ENCODE data around the gene EXT2. TPM values are rescaled to one million over a fixed set of nuclear protein-coding genes. Genes with fewer than 3 reads are reported as not detected.

The EXT2 gene
- total RNA-seq, 3 donors from 2014 or later (not counting 1 experiment from before 2014, with no cell fraction given) = 44.2 to 50.3 (median 45.8) TPM

DNA sequence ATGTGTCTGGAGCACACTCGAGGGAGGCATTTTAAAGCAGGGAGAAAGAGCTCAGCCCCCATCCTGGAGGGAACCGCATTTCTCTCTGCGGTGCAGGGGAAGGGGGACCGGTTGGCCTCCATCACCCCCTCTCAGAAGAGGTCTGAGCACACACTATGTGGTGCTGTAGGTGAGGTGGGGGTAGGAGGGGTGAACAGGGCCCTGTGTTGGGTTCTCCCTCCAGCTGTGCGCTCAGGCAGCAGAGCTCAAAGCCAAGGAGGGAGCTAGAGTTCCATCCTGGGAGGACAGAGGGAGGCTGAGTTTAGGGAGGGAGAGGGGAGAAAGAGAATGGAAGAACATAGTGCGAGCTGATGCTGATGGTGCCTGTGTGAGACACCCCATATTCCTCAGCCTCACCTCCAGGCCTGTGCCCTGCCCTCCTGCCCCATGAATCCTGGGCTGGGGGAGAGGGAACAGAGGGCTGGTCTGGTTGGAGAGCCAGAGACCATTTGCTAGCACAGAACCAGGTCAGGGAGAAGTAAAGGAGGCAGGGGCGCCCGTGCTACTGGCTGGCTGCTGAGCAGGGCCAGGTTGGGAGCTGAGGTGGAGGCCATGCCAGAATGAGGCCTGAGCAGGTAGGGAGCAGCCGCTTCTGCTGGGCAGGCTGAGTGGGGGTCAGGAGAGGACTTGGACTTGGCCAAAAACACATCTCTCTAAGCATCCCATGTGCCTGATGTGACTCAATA is 170.7 kb downstream of the EXT2 start:
- no peak overlapping the region for H3K4me3 Mint-ChIP-seq
- intact Hi-C loops (cut with micrococcal nuclease) = no loop called here
- no peaks in the 10 kb centered on the region for H3K9me3 Mint-ChIP-seq
- no peaks in the 10 kb centered on the region for H3K36me3 Mint-ChIP-seq
- Histone ChIP-seq H3K27me3 (ENCODE audit: control insufficient read depth, insufficient read depth, low read length) (no peaks in the 10 kb centered on the region), H3K4me1 (ENCODE audit: control insufficient read depth, insufficient read depth, low read length) (no peaks in the 10 kb centered on the region), H3K4me3 (ENCODE audit: low read length) (no peak overlapping the region), H3K36me3 (ENCODE audit: control insufficient read depth, insufficient read depth, low read length) (no peaks in the 10 kb centered on the region), H3K27ac (ENCODE audit: low read length) (no peak overlapping the region), H3K9me3 (ENCODE audit: control insufficient read depth, insufficient read depth, low read length) (no peaks in the 10 kb centered on the region)
- H3K27me3 Mint-ChIP-seq (ENCODE audit: low read depth in 2 of 2) = peaks cover 0 to 3% of the 10 kb centered on the region in 2 donors
- no peak for ATAC-seq
- no peak for DNase-seq
- TF ChIP-seq, protein P1, sequence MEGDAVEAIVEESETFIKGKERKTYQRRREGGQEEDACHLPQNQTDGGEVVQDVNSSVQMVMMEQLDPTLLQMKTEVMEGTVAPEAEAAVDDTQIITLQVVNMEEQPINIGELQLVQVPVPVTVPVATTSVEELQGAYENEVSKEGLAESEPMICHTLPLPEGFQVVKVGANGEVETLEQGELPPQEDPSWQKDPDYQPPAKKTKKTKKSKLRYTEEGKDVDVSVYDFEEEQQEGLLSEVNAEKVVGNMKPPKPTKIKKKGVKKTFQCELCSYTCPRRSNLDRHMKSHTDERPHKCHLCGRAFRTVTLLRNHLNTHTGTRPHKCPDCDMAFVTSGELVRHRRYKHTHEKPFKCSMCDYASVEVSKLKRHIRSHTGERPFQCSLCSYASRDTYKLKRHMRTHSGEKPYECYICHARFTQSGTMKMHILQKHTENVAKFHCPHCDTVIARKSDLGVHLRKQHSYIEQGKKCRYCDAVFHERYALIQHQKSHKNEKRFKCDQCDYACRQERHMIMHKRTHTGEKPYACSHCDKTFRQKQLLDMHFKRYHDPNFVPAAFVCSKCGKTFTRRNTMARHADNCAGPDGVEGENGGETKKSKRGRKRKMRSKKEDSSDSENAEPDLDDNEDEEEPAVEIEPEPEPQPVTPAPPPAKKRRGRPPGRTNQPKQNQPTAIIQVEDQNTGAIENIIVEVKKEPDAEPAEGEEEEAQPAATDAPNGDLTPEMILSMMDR (IDR thresholded peaks at IDR 0.05) = no peak
- H3K4me1 Mint-ChIP-seq = peaks cover 0 to 5% of the 10 kb centered on the region in 2 donors
- H3K27ac Mint-ChIP-seq = no peak overlapping the region
- WGBS (ENCODE audit: insufficient coverage) = 74% methylated on average over 9 of the region's 9 CpGs

DNA sequence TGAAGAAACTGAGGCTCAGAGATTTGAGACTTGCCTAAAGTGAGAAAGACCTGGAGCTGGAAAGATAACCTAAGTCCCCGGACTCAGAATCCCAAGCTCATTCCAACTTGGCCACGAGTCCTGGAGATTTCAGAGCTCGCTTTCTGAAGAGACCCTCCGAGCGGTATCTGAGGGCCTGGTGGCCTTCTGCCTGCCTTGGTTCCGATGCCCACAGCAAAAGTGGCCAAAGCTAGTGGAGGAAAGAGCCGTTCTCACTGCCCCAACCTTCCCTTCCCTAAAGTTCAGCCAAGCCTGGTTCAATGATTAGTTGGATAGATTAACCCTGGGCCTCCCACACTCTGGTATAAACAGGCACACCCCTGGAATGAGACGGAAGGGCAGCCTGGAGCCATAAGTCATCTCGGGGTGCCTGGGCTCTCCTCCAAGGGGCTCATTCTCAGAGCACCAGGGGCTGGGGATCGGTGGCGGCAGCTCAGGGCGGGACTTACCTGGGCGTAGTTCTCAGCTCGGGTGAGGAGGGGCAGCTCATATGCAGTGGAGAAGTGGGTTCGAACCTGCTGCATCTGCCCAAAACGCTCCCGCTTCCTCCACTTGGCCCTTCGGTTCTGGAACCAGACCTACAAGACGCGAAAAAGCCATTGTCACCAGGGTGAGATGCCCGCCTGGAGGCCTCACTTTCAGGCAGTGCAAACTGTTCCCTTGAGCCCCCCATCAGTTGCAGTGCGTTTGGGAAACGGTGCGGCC is 171.7 kb downstream of the EXT2 start:
- H3K4me3 ChIP-seq (ENCODE audit: low read length) = no peak overlapping the region
- no peaks in the 10 kb centered on the region for H3K36me3 ChIP-seq (ENCODE audit: control insufficient read depth, insufficient read depth, low read length)
- Mint-ChIP-seq H3K4me1 (peaks cover 0 to 5% of the 10 kb centered on the region in 2 donors), H3K27ac (no peak overlapping the region), H3K27me3 (ENCODE audit: low read depth in 2 of 2) (peaks cover 0 to 3% of the 10 kb centered on the region in 2 donors), H3K9me3 (no peaks in the 10 kb centered on the region), H3K36me3 (no peaks in the 10 kb centered on the region), H3K4me3 (no peak overlapping the region)
- no peaks in the 10 kb centered on the region for H3K9me3 ChIP-seq (ENCODE audit: control insufficient read depth, insufficient read depth, low read length)
- H3K27me3 ChIP-seq (ENCODE audit: control insufficient read depth, insufficient read depth, low read length) = no peaks in the 10 kb centered on the region
- 92% methylated on average over 24 of the region's 24 CpGs for WGBS (ENCODE audit: insufficient coverage)
- no peak for DNase-seq
- no peak overlapping the region for H3K27ac ChIP-seq (ENCODE audit: low read length)
- no peak for ATAC-seq
- TF ChIP-seq, protein P1 (IDR thresholded peaks at IDR 0.05) = no peak
- intact Hi-C loops (cut with micrococcal nuclease) = no loop called here
- H3K4me1 ChIP-seq (ENCODE audit: control insufficient read depth, insufficient read depth, low read length) = no peaks in the 10 kb centered on the region

DNA sequence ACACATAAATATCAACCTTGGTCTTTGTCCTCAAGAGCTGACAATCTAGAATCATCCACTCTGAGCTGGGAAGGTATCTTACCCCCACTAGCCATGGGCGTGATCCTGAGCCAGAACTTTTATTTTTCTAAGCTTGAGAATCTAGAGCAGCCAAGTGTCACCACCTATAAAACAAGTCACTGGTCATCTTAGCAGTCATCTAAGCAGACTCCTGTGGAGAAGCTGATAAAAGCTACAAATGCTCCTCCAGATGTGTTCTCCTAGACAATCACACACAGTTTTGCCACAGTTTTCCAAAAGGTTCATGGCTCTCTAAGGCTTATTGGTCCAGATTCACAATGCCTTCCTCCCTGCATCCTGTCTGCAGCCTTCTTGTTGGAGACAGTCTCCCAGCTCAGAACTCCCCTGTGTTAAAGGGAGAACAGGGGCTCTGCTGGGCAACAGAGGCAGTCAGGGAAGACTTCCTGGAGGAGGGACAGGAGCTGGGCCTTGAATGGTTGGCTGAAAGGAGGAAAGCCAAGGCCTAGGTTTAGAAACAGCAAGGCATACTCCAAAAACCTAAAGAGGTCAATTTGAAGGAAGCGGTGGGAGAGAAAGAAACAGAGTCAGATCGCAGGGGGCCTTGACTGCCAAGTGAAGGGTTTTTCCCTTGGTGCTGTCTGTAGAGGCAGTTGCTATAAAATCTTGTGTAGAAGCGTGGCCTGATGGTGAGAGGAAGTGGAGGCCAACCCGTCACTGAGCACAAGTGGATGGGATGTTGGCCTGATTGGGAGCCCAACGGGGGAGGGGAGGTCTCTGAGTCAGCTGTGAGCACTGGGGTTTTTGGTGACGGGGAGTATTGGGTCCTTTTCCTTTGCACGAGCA is 172.5 kb downstream of the EXT2 start:
- H3K4me1 ChIP-seq (ENCODE audit: control insufficient read depth, insufficient read depth, low read length) = no peaks in the 10 kb centered on the region
- Mint-ChIP-seq H3K36me3 (no peaks in the 10 kb centered on the region), H3K9me3 (no peaks in the 10 kb centered on the region), H3K4me3 (no peak overlapping the region), H3K27me3 (ENCODE audit: low read depth in 2 of 2) (peaks cover 0 to 3% of the 10 kb centered on the region in 2 donors), H3K27ac (no peak overlapping the region), H3K4me1 (peaks cover 0 to 5% of the 10 kb centered on the region in 2 donors)
- no peak overlapping the region for H3K27ac ChIP-seq (ENCODE audit: low read length)
- DNase-seq = no peak
- intact Hi-C loops (cut with micrococcal nuclease) = no loop called here
- no peaks in the 10 kb centered on the region for H3K9me3 ChIP-seq (ENCODE audit: control insufficient read depth, insufficient read depth, low read length)
- no peak overlapping the region for H3K4me3 ChIP-seq (ENCODE audit: low read length)
- ATAC-seq = no peak
- H3K36me3 ChIP-seq (ENCODE audit: control insufficient read depth, insufficient read depth, low read length) = no peaks in the 10 kb centered on the region
- TF ChIP-seq, protein P1 (IDR thresholded peaks at IDR 0.05) = no peak
- 84% methylated on average over 8 of the region's 8 CpGs for WGBS (ENCODE audit: insufficient coverage)
- no peaks in the 10 kb centered on the region for H3K27me3 ChIP-seq (ENCODE audit: control insufficient read depth, insufficient read depth, low read length)

Measured in natural killer cell (primary cell).